IMR-90 (cell line): ENCODE results near the gene SUGCT. TPM values are rescaled to one million over a fixed set of nuclear protein-coding genes. Genes with fewer than 3 reads are reported as not detected.
A peak's percentile ranks its signal among the peaks of the same experiment; 100 is the strongest.

Experiments used
- ATAC-seq: fragments of 200-7000 bp; cut with Tn5 transposase; 2 replicates; pipeline ENCODE4 v1.9.1; 2020; ENCODE audit warnings: low read depth, mild to moderate bottlenecking, moderate library complexity
- BruUV-seq: library from RNA; stranded (reverse); fragments of 400-500 nt; replicated peaks from 2 replicates; lab custom pipeline; 2021; lab: Mats Ljungman, UMichigan
- CTCF ChIA-PET: fragments of 300-600 bp; formaldehyde crosslinking; extraction: SDS; loops from one replicate; lab custom pipeline; 2021; ENCODE audit warnings: antibody characterized with exemption; lab: Yijun Ruan, JAX
- POLR2A ChIA-PET: fragments of 300-600 bp; sonication (Branson Sonifier 250); formaldehyde crosslinking; loops from one replicate; lab custom pipeline; 2022; ENCODE audit warnings: antibody characterized with exemption; ENCODE audit not compliant: unreplicated experiment; lab: Charles Lee
- DNase-seq: peaks from one replicate; pipeline ENCODE4 v3.0.0; 2013
- H2AFZ ChIP-seq: replicated peaks from 2 replicates; pipeline ENCODE3; 2013; ENCODE audit warnings: low read length, mild to moderate bottlenecking; ENCODE audit not compliant: poor library complexity
- H2AK5ac ChIP-seq: 2 replicates; pipeline ENCODE4 v1.6.1; 2013; ENCODE audit warnings: low read depth, low read length, inconsistent platforms
- H2AK9ac ChIP-seq: replicated peaks from 2 replicates; pipeline ENCODE3; 2013; ENCODE audit warnings: mild to moderate bottlenecking, low read depth, low read length, moderate library complexity; ENCODE audit not compliant: poor library complexity
- H2BK120ac ChIP-seq: 2 replicates; pipeline ENCODE4 v1.6.1; 2013; ENCODE audit warnings: low read depth, low read length, inconsistent platforms
- H2BK15ac ChIP-seq: 3 replicates; pipeline ENCODE4 v1.6.1; 2013; ENCODE audit warnings: low read depth, low read length, inconsistent platforms
- H2BK20ac ChIP-seq: 2 replicates; pipeline ENCODE4 v1.6.1; 2013; ENCODE audit warnings: low read depth, mild to moderate bottlenecking, inconsistent platforms, low read length, moderate library complexity
- H2BK5ac ChIP-seq: 2 replicates; pipeline ENCODE4 v1.6.1; 2013; ENCODE audit warnings: mild to moderate bottlenecking, low read depth, low read length, inconsistent platforms; ENCODE audit not compliant: poor library complexity, severe bottlenecking
- H3K14ac ChIP-seq: replicated peaks from 2 replicates; pipeline ENCODE4 v1.6.1; 2013; ENCODE audit warnings: low read depth, low read length, inconsistent platforms
- H3K18ac ChIP-seq: 2 replicates; pipeline ENCODE4 v1.6.1; 2013; ENCODE audit warnings: low read depth, low read length, control low read depth
- H3K23ac ChIP-seq: 2 replicates; pipeline ENCODE4 v1.6.1; 2013; ENCODE audit warnings: low read depth, low read length, inconsistent platforms
- H3K27ac ChIP-seq: 2 replicates; pipeline ENCODE4 v1.5.1; 2013; ENCODE audit warnings: mild to moderate bottlenecking, control low read depth, low read length; ENCODE audit not compliant: insufficient read depth
- H3K27me3 ChIP-seq: 2 replicates; pipeline ENCODE4 v1.6.1; 2013; ENCODE audit warnings: low read length; ENCODE audit not compliant: control insufficient read depth, insufficient read depth
- H3K36me3 ChIP-seq: 2 replicates; pipeline ENCODE4 v1.6.1; 2013; ENCODE audit warnings: low read length, mixed read lengths; ENCODE audit not compliant: control insufficient read depth, insufficient read depth
- H3K4ac ChIP-seq: 2 replicates; pipeline ENCODE4 v1.6.1; 2013; ENCODE audit warnings: low read depth, low read length, inconsistent platforms
- H3K4me1 ChIP-seq: 2 replicates; pipeline ENCODE4 v1.6.1; 2013; ENCODE audit warnings: low read length, mixed read lengths; ENCODE audit not compliant: control insufficient read depth, insufficient read depth
- H3K4me2 ChIP-seq: 2 replicates; pipeline ENCODE4 v1.6.1; 2013; ENCODE audit warnings: low read depth, mild to moderate bottlenecking, control low read depth, low read length, moderate library complexity
- H3K4me3 ChIP-seq: 2 replicates; pipeline ENCODE4 v1.5.1; 2013; ENCODE audit warnings: low read depth, mild to moderate bottlenecking, control low read depth, low read length, moderate library complexity; ENCODE audit not compliant: insufficient read depth
- H3K56ac ChIP-seq: 2 replicates; pipeline ENCODE4 v1.6.1; 2013; ENCODE audit warnings: low read length, inconsistent platforms; ENCODE audit not compliant: insufficient read depth; ENCODE audit errors: extremely low read depth
- H3K79me1 ChIP-seq, 2 experiments: 2 replicates each; pipeline ENCODE4 v1.6.1; 2013; ENCODE audit warnings: low read length in 2 of 2, inconsistent platforms in 1 of 2, low read depth in 1 of 2
- H3K9ac ChIP-seq: 2 replicates; pipeline ENCODE4 v1.6.1; 2013; ENCODE audit warnings: low read depth, low read length, control low read depth
- H3K9me1 ChIP-seq: 2 replicates; pipeline ENCODE4 v1.6.1; 2013; ENCODE audit warnings: low read length, inconsistent platforms; ENCODE audit not compliant: insufficient read depth
- H3K9me3 ChIP-seq: 2 replicates; pipeline ENCODE4 v1.6.1; 2013; ENCODE audit warnings: low read length; ENCODE audit not compliant: control insufficient read depth, insufficient read depth
- H4K20me1 ChIP-seq: 2 replicates; pipeline ENCODE4 v1.6.1; 2013; ENCODE audit warnings: low read length, inconsistent platforms; ENCODE audit not compliant: insufficient read depth
- H4K5ac ChIP-seq: 2 replicates; pipeline ENCODE4 v1.6.1; 2013; ENCODE audit warnings: mild to moderate bottlenecking, low read depth, low read length, control low read depth
- H4K8ac ChIP-seq, 2 experiments: 2 replicates each; pipeline ENCODE4 v1.6.1; 2013; ENCODE audit warnings: low read depth in 2 of 2, low read length in 2 of 2, control low read depth in 1 of 2, inconsistent platforms in 1 of 2
- H4K91ac ChIP-seq: 2 replicates; pipeline ENCODE4 v1.6.1; 2013; ENCODE audit warnings: low read depth, low read length, inconsistent platforms; ENCODE audit not compliant: insufficient read depth
- BHLHE40 ChIP-seq: fragments of 150-350 bp; IDR thresholded peaks from 2 replicates; pipeline ENCODE4 v1.6.1; 2016; ENCODE audit warnings: mild to moderate bottlenecking, low read depth, low read length
- CEBPB ChIP-seq: IDR thresholded peaks from 2 replicates; pipeline ENCODE4 v1.6.1; 2012; ENCODE audit warnings: low read depth, low read length, improper control_type of control experiment
- FOS ChIP-seq: fragments of 150-350 bp; IDR thresholded peaks from 2 replicates; pipeline ENCODE4 v1.6.1; 2016; ENCODE audit warnings: low read depth, low read length
- MAZ ChIP-seq: IDR thresholded peaks from 2 replicates; pipeline ENCODE4 v1.6.1; 2012; ENCODE audit warnings: low read depth, mild to moderate bottlenecking, low read length, improper control_type of control experiment, moderate library complexity, borderline replicate concordance
- WGBS, 2 experiments: methylation state at CpG; one replicate each; pipeline versions ENCODE4 v1.1.5 to v1.1.7; 2013; ENCODE audit warnings: missing lambda C conversion rate in 2 of 2; ENCODE audit not compliant: insufficient read length in 1 of 2; ENCODE audit errors: extremely low coverage in 2 of 2; 5-methylcytosine and 5-hydroxymethylcytosine counted together
- dilution Hi-C: fragments of 300-500 bp; cut with HindIII; formaldehyde crosslinking; loops from one replicate; pipeline ENCODE4 v1.14.3; 2018; ENCODE audit warnings: low sequenced_read_pairs; ENCODE audit not compliant: unreplicated experiment
- in situ Hi-C: fragments of 300-500 bp; cut with MboI; formaldehyde crosslinking; loops from 3 replicates; pipeline ENCODE4 v1.14.3; 2019; ENCODE audit warnings: low sequenced_read_pairs, inconsistent platforms, mixed read lengths
- intact Hi-C: fragments of 100-400 bp; cut with micrococcal nuclease; formaldehyde crosslinking; loops from 2 replicates; pipeline ENCODE4 v1.10.0; 2022
- polyA plus RNA-seq, 3 experiments: library from polyadenylated mRNA; depleted of rRNA; stranded (reverse); fragments of >200 nt; gene quantifications; 2 replicates each; pipeline ENCODE4 v1.2.3, GENCODE V29; 2012; ENCODE audit warnings: low replicate concordance in 1 of 3
- total RNA-seq: library from RNA; depleted of rRNA; stranded (reverse); fragments of >200 nt; gene quantifications from 2 replicates; pipeline ENCODE4 v1.2.3, GENCODE V29; 2012

Gene SUGCT
- total and polyA plus RNA-seq, 2 of the 4 experiments (the other 2 are of a cell fraction) = 5.9 to 8.3 TPM

DNA sequence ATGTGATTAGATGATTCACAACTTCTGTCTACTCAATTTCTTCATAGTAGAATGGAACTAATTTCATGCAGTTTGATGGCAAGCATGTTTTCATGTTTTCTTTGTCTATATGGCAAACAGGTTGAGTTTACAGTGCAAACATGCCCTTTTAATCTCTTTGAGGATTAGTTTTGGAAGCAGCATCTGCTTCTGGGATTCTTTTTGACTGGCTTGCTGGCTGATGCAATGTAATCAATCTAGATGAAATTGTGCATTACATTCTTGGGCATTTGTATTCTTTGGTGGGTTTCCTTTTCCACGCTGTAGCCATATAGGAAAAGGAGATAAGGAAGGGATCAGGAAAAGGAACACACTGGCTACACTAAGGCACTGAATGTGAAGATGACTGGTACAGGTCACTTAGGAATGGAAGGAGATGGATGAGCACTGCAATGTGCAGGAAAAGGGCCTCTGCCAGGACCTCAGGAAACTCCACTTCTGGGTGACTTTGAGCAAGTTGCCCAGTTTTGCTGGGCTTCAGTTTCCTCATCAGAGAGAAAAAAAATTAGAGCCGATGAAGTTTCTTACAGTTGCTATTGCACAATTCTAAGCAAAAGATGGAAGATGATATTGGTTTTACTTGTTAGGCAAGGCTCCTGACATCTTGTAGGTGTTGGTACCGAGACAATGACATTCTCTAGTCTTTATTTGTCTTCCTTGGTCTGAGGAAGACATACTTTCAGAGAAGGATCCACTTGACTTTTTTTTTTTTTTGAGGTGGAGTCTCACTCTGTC is 269.1 kb downstream of the SUGCT start:
- Histone ChIP-seq H4K20me1 (no peaks in the 10 kb centered on the region), H3K9ac (no peak overlapping the region), H3K14ac (no peak overlapping the region), H3K4ac (no peak overlapping the region), H3K4me3 (no peak overlapping the region), H3K18ac (no peak overlapping the region), H4K8ac (no peak overlapping the region), H3K4me2 (no peak overlapping the region), H3K23ac (no peak overlapping the region), H2BK5ac (no peak overlapping the region), H2BK120ac (no peak overlapping the region), H4K91ac (no peak overlapping the region), H3K27ac (no peak overlapping the region), H3K4me1 (no peaks in the 10 kb centered on the region), H3K9me1 (no peaks in the 10 kb centered on the region), H2AFZ (no peak overlapping the region), H3K56ac (no peak overlapping the region), H3K27me3 (no peaks in the 10 kb centered on the region), H4K5ac (no peak overlapping the region), H2BK15ac (no peak overlapping the region), H2BK20ac (no peak overlapping the region), H3K36me3 (no peaks in the 10 kb centered on the region), H3K9me3 (no peaks in the 10 kb centered on the region), H2AK5ac (no peak overlapping the region), H2AK9ac (no peak overlapping the region), H3K79me1 (no peaks in the 10 kb centered on the region)
- no peak for ATAC-seq
- no peak for DNase-seq
- WGBS, 2 experiments = no CpG with 5 or more reads among the region's 3 CpGs
- dilution Hi-C loops (no loop called here), intact Hi-C loops (no loop called here), in situ Hi-C loops (no loop called here)
- TF ChIP-seq CEBPB = peak; percentile 66; the same call in 1 of the 2 replicates
- no peak for TF ChIP-seq FOS
- no peak for TF ChIP-seq MAZ
- TF ChIP-seq BHLHE40 = no peak
- POLR2A ChIA-PET = no interaction called here
- no TSS peak for BruUV-seq
- CTCF ChIA-PET = no interaction called here
